ENCODE measurements around the gene KCNMA1.
"Not testable (repeated sequence)": the region's sequence is repeated elsewhere in the genome, so short reads cannot be mapped to it uniquely, and the experiment has no call there.

KCNMA1 gene

DNA sequence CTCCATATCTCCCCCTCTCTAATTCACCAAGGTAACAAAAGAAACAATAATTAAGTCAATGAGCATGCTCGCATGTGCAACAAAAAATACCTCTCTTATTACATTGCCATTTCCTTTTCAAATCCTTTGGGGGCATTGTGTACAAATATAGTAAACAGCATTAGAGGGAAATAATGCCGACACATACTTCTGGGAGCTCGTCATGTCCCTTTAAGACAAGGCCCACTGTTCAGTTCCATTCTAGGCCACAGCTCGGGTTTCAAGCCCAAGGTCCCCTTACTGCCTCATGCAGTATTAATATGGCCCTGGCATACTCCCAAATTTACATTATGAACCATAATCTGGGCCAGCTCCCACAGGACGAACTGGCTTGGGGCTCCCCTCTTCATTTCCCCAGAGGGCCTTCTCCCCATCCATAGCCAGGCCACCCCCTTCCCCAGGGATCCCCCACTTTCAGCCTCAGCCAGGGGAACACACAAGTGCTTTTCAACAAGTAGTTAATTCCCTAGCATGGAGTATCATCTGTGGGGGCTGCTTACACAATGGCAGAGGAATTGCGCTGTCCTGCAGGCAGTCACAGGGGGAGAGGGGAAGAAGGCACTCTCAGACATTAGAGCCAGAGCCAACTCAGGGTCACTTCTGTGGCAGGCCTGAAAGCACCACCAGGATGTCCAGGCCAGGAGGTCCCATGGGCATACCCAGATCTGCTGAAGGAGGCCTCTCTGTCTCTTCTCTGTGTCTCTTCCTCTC, 110.6 kb downstream of the KCNMA1 start:
- DNase-seq = no peak

DNA sequence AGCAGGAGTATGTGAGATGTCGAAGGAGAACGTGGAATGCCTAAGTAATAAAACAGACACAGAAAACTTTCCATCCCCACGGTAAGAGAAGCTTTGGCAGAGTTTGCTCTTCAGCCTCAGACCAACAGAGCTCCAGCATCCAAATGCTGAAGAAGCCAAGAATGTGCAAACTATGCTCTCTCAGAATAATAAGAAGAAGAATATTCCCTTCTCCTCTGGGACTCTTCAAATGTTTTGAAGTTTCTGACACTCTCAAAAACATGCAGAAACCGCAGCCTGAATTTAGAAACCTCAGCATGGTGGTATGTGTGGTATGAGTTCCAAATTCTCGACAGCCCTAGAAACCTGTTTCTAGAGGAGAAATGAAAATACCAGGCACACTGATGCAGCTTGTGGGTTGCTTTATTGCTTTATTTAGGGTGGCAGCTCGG, 113.3 kb downstream of the KCNMA1 start:
- DNase-seq = no peak

DNA sequence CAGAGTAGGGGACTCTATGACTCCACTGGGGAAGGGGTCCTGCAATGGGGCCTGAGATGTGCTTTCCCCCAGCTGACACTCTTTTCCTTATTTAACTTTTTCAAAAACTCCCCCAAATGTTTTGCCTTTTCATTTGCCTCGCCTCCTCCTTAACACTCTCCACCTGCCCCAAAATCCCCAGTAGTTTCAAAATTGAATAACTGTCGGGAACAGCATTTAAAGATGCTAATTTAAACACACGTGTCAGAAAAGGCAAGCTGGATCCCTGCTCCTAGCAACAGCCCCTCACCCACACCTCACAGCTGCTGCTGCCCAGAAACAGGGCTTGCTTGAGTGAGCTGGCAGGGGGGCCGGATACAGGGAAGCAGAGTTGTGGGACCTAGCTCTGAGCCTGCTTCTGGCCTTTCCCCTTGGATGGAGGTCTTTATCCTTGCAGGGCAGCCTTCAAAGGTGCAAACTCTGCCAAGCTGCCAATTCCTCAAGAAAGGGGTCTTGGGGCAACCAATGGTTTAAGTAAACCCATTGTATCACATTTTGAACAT, 115.3 kb downstream of the KCNMA1 start:
- no peak for DNase-seq

DNA sequence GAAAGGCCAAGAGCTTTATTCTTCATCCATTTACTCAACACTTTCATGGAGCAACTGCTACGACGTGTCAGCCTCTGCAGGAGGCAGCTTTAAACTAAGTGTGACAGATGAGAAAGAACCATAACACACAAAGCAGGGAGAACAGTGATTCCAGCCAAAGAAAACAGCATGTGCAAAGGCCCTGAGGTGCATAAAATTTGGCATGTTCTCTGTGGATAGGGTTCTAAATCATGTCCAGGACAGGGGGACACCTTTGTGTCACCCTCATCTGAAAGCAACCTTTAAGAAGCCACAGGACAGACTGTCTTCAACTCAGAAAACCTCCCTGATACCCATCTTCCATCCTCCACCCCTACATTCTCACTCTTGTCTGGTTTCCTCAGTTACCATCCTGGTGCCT, 116.6 kb downstream of the KCNMA1 start:
- no peak for DNase-seq

DNA sequence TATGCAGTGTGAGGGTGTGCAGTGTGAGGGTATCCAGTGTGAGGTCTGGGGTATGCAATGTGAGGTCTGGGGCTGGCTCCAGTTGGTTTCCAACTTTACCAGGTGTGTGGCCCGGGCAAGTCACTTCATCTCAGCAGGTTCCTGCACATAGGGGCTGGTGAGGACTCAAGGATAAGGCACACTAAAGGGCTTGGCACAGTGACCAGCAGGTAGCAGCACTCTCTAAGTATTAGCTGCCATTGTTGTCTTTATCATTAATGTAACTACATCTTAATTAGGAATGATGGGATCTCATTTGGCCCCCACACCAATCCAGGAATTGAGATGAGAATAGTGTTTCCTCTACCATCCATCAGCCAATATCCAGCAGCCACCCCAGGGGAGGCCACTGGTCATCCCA, 117.3 kb downstream of the KCNMA1 start:
- no peak for DNase-seq

DNA sequence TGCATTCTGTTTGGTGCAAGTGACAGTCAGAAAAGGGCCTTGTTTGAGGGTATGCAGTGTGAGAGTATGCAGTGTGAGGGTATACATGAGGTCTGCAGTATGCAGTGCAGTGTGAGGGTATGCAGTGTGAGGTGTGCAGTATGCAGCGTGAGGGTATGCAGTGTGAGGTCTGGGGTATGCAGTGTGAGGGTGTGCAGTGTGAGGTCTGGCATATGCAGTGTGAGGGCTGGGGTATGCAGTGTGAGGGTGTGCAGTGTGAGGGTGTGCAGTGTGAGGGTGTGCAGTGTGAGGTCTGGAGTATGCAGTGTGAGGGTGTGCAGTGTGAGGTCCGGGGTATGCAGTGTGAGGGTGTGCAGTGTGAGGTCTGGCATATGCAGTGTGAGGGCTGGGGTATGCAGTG, 117.8 kb downstream of the KCNMA1 start:
- DNase-seq = not testable (repeated sequence)

DNA sequence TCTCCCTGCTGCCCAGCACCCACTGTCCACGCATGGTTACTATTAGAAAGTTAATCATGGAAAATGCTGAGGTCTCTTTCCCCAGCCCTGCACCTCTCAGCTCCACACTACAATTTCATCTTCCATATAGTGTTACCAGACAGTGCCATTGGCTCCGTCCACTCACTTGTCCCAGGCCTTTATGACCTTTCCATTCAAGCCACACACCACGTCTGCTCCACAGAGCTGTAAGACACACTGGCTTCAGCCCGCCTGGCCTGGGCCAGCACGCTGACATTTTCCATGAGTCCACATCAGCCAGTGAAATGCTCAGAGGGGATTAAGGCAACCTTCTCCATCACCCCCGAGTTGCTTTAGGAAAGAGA, 118.7 kb downstream of the KCNMA1 start:
- no peak for DNase-seq

DNA sequence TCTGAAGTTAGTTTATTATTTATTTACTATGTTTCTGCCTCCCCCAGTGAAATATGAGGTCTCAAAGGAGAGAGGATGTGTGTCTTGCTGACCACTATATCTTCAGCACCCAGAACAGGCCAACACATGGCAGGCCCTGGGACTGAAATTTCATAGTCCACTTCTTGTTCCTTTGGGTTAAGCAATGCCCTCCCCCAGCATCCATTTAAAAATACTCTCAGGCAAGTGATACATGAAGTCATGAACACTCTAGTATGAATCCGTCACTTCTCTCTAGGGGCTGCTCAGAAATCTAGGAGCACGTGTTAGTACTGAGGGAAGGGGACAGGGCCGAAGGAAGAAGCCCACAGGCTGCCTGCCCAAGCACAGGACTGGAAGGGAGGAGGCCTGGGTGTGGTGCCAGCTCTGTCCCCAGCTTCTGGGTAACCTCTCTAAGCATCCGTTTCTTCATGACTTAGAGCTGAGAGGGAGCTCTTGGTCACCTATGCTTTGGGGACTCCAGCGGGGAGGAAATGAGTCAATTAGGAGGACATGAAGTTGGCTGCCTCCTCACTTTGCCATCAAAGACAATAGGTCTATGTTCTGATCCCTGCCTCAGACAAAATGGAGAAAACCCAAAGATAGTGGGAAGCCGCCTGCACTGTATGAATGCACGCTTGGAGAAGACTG, 119.2 kb downstream of the KCNMA1 start:
- no peak for DNase-seq

DNA sequence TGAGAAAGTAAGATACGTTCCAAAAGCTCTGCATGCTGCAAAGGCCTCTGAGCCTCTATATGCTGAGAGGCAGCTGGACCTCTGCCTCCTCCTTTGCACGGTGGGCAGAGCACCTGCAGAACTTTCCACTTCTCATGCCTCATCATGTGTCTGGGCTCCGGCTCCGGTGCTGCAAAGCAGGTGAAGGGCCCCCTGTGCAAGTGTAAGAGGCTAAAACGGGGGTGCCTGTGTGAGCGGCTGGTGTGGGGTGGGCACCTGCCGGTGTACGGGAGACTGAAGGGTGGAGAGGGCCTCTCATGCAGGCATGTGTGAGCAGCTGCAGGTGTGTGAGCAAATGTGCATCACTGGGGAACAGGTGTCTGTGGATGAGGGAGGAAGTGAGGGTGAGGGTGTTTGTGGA, 121.0 kb downstream of the KCNMA1 start:
- no peak for DNase-seq

DNA sequence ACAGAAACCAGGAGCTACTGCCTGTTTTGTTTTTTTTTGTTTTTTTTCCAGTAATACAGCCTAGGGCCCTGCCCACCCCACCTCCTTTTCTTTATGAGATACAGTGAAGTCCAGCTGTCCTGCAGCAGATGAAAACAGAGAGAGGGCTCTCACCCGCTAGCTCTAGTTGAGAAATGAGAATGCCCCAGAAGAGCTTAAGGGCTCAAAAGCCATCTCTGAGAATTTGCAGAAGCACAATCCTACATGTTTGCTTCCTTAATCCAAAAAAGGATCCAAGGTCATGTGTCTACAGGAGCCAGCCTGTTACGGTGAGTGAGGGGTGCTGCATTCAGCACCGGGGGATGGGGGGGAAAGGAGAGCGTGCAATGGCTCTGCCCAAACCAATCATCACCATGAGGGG, 122.7 kb downstream of the KCNMA1 start:
- no peak for DNase-seq

DNA sequence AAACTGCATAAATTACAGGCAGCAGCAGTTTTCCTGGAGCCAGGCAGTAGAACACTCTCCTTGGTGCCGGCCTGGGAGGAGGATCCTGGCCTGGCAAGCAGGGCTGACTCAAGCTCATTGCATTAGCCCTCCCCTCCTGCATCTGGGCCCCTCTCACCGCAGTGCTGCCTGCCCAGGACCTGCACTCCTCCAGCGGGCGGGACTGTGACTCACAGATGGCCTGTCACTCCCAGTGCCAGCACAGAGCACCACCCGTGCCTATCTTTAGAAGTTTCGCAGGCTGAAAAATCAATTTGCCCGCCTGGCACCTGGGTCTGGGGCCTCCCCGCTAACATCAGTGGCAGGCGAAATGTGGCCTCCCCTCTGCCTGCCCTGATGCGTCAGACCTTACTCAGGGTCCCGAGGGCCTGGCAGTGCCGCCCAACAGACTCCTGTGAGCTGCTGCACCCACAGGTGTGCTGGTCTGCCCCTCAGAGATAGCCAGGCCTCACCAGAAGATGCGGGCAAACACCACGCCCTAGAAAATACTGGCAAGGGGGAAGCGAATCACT, 123.8 kb downstream of the KCNMA1 start:
- DNase-seq = no peak

DNA sequence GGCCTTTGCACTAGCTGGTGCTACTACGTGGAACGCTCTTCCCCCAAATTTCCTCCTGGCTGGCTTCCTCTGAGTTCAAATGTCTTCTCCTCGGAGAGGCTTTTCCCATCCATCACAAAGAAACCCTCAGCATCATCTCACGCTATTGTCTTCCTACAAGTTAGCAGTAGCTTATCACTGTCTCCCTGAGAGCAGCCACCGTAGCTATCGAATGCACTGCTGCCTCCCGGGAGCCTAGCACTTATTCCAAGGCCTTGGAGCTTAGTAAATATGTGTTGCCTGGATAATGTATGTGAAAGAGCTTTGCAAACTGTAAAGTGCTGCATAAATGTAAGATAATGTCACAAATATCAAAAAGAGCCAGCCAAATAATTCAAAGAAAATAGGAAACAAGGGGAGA, 124.4 kb downstream of the KCNMA1 start:
- no peak for DNase-seq

DNA sequence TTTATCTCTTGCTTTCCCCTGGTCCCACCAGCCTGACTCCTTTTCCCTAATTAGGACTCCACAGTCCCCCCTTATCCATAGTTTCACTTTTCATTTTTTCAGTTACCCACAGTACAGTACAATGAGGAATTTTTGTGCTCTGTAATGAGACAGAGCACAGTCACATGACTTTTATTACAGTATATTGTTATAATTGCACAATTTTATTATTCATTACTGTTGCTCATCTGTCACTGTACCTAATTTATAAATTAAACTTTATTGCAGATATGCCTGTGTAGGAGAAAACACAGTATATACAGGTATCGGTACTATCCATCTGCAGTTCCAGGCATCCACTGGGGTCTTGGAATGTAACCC, 125.4 kb downstream of the KCNMA1 start:
- no peak for DNase-seq

DNA sequence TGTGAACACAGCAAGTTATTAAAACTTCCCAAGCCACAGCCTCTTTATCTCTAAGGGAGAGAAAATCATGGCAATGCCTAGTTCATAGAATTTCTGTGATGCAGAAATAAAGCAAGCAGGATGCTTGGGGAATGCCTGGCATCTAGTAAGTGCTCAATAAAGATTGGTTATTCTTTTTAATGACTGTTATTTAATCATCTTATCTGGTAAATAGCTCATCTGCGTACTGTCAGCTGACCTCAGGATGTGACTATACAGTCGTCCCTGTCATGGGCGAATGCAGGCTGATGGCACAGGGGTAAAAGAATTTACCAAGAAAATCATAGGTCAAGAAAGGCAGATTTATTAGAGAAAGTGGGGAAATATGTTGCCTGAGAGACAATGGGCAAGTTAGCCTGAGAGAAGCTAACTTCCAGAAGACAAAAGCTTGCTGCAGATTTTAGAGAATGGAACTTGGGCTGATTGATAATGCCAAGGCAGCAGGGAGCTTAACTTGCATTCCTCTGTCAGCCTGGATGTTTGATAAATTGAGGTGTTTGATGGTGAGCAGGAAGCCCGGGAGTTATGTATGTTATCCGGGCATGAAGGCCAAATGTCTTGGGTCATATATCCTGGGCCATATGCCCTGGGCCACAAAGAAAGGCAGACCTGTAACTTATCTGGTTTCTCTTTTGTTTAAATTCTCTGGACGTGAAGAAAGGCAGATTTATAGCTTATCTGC, 126.0 kb downstream of the KCNMA1 start:
- DNase-seq = no peak

DNA sequence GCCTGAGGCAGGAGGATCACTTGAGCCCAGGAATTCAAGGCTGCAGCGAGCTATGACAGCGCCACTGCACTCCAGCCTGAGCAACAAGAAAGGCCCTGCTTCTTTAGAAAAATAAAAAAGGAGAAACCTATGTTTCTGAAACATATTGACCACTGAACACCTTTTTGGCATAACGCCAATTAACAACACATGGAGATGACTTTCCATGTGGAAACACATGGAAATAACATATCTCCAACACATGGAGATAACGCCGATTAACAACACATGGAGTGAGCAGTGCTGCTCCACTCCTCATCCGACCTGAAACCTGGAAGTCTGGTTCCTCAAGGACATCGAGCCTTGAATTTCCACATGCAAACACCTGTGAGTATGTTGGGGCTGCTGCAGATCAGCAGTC, 126.9 kb downstream of the KCNMA1 start:
- DNase-seq = no peak

DNA sequence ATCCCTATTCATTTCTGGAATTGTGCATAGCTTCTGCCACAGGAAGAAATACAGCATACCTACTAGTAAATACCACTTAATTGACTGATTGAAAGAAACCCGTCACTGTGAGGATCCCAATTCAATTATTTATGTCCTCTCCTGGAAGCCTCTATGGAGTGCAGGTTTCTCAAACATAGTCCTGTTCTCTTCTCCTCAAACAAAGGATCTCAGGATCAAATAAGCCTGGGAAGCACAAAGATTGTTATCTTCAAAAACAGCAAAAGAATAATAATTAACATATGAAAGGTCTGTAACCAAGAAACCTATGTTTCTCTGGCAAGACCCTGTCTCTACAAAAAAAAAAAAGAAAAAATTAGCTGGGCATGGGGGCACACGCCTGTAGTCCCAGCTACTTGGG, 127.3 kb downstream of the KCNMA1 start:
- DNase-seq = no peak

DNA sequence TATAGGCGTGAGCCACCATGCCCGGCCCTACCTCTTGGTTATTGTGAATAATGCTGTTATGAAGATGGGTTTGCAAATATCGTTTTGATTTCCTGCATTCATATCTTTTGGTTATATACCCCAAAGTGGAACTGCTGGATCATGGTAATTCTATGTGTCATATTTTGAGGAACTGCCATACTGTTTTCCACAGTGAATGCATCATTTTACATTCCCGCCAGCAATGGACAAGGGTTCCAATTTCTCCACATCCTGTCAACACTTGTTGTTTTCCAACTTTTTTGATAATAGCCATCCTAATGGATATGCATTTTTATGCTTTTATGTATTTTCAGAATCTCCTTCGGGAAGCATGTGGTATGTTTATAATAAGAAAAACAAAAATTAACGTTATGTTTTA, 128.2 kb downstream of the KCNMA1 start:
- no peak for DNase-seq

DNA sequence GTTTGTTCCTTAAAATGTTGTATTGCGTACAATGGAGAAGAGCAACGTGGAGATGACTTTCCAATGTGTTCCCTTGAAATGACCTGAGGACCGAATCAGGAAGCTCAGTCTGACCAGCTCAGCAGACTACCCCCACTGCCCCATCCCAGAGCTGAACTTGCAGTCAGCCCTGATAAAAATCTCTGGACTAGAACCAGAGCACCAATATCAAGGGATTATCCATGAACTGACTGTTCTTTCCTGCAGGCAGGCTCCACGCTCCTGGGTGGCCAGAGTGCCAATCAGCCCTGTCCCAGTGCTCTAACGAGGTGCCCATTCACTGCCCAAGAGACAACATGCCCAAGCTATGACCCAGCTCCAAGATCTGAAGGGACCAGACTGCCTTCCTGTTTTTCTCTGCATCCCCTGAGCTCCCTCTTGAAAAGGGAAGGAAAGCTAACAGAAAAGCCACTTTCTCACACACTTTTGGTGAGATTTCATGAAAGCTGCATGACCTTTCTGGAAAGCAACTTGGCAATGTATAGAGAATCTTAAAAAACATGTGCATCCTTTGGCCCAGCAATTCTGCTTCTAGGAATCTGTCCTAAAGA, 130.2 kb downstream of the KCNMA1 start:
- DNase-seq = no peak

DNA sequence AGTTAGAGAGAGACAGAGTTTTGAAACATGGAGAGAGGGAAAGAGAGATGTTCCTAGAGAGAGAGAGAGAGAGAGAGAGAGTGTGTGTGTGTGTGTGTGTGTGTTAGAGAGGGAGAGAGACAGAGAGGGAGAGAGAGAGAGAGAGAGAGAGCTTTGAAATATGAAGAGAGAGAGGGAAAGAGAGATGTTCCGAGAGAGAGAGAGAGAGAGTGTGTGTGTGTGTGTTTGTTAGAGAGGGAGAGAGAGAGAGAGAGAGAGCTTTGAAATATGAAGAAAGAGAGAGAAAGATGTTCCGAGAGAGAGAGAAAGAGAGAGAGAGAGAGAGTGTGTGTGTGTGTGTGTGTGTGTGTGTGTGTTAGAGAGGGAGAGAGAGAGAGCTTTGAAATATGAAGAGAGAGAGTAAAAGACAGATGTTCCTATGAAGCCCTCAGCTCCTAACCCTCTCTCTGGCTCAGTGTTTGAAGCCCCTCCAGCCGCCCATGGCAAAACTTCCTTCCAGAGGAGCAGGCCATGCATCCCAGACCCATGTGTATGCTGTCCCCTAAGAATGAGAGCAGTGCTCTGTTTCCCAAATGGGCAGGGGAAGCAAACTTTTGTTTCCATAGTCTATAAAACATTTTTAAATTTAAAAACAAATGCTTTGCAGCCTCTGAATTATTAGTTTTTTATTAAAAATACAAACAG, 130.9 kb downstream of the KCNMA1 start:
- no peak for DNase-seq

DNA sequence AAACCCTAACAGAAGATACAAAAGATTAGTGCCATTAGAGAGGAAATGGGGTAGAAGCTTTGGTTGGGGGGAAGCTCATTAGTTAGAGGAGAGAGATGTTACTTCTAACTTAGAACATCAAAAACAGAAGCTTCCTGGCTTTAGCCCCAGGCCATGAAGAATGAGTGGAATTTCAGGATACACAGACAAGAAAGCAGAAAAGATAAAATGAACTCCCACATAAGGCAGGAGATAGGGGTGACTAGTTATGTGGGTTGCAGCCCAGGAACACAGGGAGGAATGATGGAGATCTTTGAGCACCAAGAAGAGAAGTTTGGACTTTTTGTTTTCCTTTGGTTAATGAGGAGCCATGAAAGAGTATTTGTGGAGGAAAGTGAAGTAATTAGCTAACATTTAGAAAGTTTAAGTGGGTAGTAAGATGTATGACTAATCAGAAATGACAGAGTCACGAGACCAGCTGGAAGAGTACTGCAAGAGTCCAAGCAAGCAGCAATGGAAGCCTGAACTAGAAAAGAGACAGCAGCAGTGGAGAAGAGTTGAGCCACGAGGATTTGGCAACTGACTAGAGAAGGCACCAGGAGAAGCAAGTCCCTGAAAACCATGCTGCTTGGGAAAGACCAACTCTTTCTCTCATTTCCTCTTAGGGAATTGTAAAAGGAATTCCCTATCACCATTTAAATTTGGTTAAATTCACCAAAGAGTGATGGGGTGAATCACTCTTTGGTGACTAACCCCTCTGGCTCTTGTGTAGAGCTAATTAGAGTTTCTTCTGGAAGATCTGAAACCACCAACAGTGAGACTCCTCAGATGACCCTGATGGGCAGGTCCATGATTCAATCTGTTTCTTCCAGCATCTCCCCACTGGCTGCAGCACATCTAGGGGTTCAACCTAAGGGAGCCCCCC, 131.9 kb downstream of the KCNMA1 start:
- no peak for DNase-seq

DNA sequence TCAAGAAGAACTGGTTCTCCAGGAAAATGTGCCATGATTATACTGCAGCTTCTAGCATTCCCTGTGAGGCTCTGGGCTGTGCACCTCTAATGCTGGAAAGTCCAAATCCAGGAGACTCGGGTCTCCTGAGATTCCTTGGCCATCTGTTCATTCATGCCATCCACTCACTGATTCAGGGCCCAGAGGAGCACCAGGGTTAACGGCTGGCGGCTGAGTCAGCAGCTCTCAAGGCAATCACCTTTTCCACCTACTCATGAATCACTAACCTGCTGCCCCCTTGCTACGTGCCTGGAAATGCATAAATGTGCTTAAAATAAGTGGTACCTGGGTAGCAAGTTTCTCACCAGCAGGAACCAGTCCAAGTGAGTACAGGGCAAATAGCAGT, 132.7 kb downstream of the KCNMA1 start:
- DNase-seq = no peak

Measured in stimulated activated naive CD4-positive, alpha-beta T cell treated with Interleukin-2 at 50 U/mL for 16 hours (primary cell).